Measurements from ENCODE around the gene MRTFA. TPM values are rescaled to one million over a fixed set of nuclear protein-coding genes. Genes with fewer than 3 reads are reported as not detected.

The MRTFA gene
- total RNA-seq, 4 donors from 2014 or later: 36.3 to 98.2 (median 78.1) TPM

DNA sequence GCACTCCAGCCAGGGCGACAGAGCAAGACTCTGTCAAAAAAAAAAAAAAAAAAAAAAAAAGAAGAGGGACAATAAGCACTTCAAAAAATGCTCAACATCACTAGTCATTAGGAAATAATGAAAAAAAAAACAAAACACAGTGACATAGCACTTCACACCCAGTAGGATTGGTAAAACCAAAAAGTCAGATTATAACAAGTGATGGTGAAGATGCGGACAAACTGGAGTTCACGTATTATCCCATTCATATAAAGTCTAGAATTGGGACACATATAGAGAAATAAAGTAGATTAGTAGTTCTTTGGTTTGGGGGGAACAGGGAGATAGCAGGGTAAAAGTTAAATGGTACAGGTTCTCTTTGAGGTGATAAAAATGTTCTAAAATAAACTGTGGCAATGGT lies 64.6 kb downstream of the MRTFA start:
- no peak for DNase-seq
- Histone ChIP-seq H3K4me3 (no peak overlapping the region), H3K27me3 (no peaks in the 10 kb centered on the region), H3K36me3 (no peaks in the 10 kb centered on the region), H3K9me3 (peaks cover 0 to 5% (median 0%) of the 10 kb centered on the region in 4 donors), H3K4me1 (no peaks in the 10 kb centered on the region), H3K27ac (no peak overlapping the region)
- no peak for TF ChIP-seq POLR2A (IDR thresholded peaks at IDR 0.05)
- no peak for TF ChIP-seq CTCF (IDR thresholded peaks at IDR 0.05)

GRCh38 chr22:40567626-40568328 lies 68.7 kb downstream of the MRTFA start:
- Histone ChIP-seq H3K27me3 (no peaks in the 10 kb centered on the region), H3K4me3 (no peak overlapping the region), H3K27ac (no peak overlapping the region), H3K36me3 (no peaks in the 10 kb centered on the region), H3K4me1 (no peaks in the 10 kb centered on the region), H3K9me3 (peaks cover 0 to 5% (median 0%) of the 10 kb centered on the region in 4 donors)
- no peak for DNase-seq
- TF ChIP-seq CTCF (IDR thresholded peaks at IDR 0.05) (no peak), POLR2A (IDR thresholded peaks at IDR 0.05) (no peak)

DNA sequence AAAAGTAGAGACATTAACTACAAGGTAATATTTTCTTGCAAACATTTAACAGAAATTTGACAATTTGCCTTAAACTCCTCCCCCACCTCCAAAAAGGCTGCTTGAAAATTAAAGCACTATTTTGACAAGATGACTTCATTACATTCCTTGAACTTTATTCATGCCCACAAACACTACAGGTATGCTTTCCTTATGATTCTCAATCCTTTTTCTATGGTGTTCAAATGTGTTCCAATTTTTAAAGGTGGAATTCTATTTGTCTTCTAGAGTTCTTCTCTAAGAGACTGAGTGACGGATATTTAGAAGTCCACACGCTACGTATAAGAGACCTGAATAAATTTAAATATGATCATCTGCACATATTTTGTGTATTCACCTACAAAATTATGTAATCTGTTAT lies 69.4 kb downstream of the MRTFA start:
- no peak overlapping the region for H3K4me3 ChIP-seq
- no peak overlapping the region for H3K27ac ChIP-seq
- H3K36me3 ChIP-seq: no peaks in the 10 kb centered on the region
- no peaks in the 10 kb centered on the region for H3K4me1 ChIP-seq
- H3K9me3 ChIP-seq: peaks cover 0 to 5% (median 0%) of the 10 kb centered on the region in 4 donors
- no peak for TF ChIP-seq CTCF (IDR thresholded peaks at IDR 0.05)
- no peak for TF ChIP-seq POLR2A (IDR thresholded peaks at IDR 0.05)
- DNase-seq: no peak
- H3K27me3 ChIP-seq: no peaks in the 10 kb centered on the region

DNA sequence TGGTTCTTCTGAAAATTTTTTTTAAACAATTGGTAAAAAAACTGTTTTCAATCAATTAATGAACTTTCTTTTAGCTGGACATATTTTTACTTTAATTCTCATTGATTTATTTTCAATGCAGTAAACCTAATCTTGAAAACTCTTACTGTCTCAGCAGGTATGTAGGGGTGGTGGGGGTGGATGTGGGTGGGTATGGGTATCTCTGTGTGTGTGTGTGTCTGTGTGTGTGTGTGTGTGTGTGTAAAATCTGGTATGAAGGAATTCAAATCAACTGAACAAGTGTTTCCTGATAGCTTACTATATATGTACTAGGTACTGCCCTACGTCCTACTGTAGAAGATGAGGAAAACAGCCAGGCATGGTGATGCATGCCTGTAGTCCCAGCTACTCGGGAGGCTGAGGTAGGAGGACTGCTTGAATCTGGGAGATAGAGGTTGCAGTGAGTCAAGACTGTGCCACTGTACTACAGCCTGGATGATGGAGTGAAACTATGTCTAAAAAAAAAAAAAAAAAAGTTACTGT lies 75.5 kb downstream of the MRTFA start:
- Histone ChIP-seq H3K9me3 (no peaks in the 10 kb centered on the region), H3K36me3 (no peaks in the 10 kb centered on the region), H3K4me3 (no peak overlapping the region), H3K27ac (no peak overlapping the region), H3K4me1 (no peaks in the 10 kb centered on the region), H3K27me3 (no peaks in the 10 kb centered on the region)
- TF ChIP-seq POLR2A (IDR thresholded peaks at IDR 0.05) (no peak), CTCF (IDR thresholded peaks at IDR 0.05) (no peak)
- DNase-seq: no peak

DNA sequence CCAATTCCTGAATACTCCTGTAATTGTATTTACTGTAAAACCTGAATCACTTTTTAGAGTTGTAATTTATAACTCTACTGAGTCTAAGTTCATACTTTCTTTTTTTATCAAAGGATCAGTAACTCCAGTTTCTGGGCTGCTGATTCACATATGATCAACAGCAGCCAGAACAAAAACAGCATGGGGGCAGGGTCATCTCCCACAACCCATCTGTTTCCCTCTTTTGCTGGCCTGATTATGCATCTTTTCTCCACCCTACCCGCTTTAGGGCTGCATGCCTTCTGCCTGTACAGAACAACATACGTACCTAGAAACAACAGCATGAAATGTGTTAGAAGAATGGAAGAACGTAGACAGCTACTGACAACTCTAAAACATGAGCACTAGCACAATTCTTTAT lies 76.0 kb downstream of the MRTFA start:
- no peak overlapping the region for H3K4me3 ChIP-seq
- no peaks in the 10 kb centered on the region for H3K36me3 ChIP-seq
- no peaks in the 10 kb centered on the region for H3K27me3 ChIP-seq
- H3K9me3 ChIP-seq: no peaks in the 10 kb centered on the region
- H3K27ac ChIP-seq: no peak overlapping the region
- TF ChIP-seq POLR2A (IDR thresholded peaks at IDR 0.05) (no peak), CTCF (IDR thresholded peaks at IDR 0.05) (no peak)
- no peak for DNase-seq
- H3K4me1 ChIP-seq: no peaks in the 10 kb centered on the region
